Left renal pelvis (tissue), 4 donors: ENCODE data around the gene TMEM179. TPM values are rescaled to one million over a fixed set of nuclear protein-coding genes. Genes with fewer than 3 reads are reported as not detected.
"Not testable (repeated sequence)": the region's sequence is repeated elsewhere in the genome, so short reads cannot be mapped to it uniquely, and the experiment has no call there.

Source experiments
- DNase-seq, 4 donors: peaks; one replicate each; pipeline ENCODE4 v3.0.0-alpha.2; 2013; ENCODE audit warnings: low read depth in 4 of 4, low spot score in 3 of 4
- polyA plus RNA-seq, 4 donors: library from polyadenylated mRNA; unstranded; fragments of 120-200 nt; gene quantifications; one replicate each; pipeline ENCODE4 v1.2.1, GENCODE V29; 2013; ENCODE audit not compliant: insufficient read length in 4 of 4

Gene TMEM179
- polyA plus RNA-seq, 4 donors, result 0.67 to 1.9 (median 1.7) TPM

DNA sequence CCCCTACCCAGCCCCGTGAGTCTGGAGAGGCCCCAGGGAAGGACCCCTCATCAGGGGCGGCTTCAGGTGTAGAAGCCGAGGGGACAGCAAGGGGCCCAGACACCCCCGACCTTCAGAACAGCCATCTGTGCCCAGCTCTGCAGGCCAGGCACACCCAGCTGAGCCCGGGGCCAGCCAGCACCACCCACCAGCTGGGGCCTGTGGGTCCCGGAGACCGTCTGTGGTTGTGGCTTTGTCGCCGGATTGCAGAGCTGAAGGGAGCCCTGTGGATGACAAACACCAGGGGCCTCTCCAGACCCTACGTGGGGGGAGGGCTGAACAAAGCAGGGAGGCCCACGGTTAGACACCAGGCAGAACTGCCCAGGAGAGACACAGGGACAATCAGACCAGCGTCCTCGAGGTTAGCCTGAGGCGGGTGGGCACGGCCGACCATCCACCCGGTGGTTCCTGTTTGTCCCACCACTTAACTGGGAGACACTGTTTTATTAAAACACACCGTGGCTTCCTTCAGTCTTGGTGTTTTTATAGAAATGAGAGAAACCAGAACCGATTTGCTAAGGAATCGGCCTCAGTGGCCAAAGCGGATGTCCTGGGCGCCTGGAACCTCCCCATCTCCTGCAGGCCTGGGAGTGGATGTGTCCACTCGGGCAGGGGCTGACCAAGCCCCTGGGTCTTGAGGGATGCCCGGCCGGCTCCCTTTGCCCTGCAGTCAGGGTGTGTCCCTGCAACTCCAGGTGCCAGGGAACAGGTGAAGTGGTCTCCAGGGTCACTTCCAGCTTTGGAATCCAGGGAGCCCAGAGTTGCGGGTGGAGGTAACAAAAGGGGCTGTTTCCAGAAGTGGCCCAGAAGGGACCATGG is 15.0 kb downstream of the TMEM179 start:
- DNase-seq, result no peak

DNA sequence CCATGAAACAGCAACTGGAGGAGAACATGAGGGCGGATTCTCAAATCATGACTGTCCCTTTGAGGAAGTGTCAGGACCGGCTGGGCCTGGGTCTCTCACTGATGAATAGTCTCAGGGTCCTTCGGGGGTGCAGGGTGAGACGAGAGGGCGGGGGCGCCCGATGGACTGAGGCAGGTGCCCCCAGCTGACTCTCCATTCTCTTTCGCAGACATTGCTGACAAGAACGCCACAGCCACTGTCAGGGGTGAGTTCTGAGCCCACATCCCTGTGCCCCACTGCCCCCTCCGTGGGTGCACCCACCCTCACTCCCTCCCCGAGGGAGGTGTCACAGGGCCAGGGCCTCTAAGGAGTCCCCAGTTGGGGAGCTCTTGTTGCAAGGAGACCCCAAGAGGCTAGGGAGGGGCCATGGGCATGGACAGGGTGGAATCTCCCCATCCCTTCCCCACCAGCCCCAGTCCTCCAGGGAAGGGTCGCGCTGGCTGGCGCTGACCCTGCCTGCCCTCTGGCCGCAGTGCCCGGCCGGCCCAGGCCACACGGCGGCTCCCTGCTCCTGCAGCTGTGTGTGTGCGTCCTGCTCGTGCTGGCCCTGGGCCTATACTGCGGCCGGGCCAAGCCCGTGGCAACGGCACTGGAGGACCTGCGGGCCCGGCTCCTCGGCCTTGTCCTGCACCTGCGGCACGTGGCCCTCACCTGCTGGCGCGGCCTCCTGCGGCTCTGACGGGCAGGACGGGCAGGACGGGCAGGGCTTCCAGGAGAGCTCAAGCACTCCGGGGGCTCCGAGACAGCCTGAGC is 16.3 kb downstream of the TMEM179 start:
- DNase-seq, result no peak

GRCh38 chr14:104587641-104588040 is 16.9 kb downstream of the TMEM179 start:
- DNase-seq, result no peak

DNA sequence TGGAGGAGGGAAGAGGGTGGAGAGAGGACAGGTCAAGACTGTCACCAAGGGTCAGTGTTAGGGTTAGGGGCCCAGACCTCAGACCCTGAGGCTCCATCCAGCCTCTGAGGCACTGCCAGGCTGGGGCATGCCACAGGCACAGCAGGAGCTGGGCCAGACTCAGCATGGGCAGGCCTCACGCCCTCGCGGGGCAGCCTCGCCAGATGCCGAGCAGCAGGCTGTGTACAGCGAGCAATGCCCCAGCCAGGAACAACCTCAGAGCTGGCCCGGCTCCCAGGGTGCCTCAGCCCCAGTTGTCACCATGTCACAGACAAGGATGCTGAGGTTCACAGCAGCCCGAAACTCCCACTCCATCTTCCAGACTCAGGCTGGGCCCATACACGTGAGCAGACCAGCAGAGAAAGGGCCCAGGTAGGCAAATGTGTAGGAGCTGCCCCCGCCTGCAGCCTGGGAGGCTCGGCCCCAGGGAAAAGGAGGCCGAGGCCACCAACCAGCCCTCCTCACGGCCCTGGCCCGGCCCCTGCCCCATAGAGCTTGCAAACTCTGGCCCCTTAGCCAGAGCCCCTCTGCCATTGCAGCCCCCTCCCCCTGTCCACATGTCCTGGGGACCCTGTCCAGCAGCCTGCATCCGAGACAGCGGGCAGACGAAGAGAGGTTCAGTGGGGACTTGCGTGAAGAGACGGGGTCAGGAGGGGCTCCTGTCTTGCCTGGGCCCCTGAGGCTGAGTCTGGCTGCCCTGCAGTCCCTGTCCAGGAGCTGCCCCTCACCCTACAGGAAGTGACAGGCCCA is 17.5 kb downstream of the TMEM179 start:
- no peak for DNase-seq

DNA sequence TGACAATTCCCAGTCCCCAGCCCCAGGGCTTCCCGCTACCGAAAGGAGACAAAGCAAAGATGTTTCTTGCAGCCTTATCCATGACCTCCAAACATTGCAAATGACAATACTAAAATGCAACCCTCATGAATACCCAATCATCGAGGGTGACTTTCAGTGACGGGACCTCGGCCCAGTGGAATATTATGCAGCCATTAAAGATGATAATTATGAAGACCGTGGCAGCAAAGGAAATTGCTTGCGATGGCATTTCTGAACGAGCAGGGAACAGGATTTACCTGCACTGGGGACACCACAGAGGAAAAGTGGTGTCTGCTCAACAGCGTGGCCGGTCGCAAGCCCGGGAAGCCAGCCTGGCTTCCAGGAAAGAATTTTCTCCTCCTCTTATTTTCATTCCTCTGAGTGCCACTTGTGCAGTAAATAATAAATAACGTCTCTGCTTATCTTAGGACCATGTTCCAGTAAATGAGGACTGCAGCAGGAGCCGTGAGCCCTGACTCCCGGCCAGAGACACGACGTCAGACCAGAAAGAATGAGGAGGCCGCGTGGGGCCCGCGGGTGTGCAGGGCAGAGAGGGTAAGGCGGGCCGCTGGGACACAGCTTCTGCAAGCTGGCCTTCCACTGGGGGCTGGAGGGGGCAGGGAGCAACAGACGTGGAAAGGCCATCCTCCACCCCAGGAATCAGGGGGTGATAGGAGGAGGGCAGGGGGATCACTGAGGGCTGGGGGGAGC is 18.4 kb downstream of the TMEM179 start:
- no peak for DNase-seq

GRCh38 chr14:104584557-104584956 is 20.0 kb downstream of the TMEM179 start:
- no peak for DNase-seq

GRCh38 chr14:104583424-104584306 is 20.9 kb downstream of the TMEM179 start:
- no peak for DNase-seq

GRCh38 chr14:104582662-104583061 is 21.9 kb downstream of the TMEM179 start:
- DNase-seq, result no peak

- no peak for DNase-seq
Observed at GRCh38 chr14:104582005-104582404, 22.6 kb downstream of the TMEM179 start.

DNA sequence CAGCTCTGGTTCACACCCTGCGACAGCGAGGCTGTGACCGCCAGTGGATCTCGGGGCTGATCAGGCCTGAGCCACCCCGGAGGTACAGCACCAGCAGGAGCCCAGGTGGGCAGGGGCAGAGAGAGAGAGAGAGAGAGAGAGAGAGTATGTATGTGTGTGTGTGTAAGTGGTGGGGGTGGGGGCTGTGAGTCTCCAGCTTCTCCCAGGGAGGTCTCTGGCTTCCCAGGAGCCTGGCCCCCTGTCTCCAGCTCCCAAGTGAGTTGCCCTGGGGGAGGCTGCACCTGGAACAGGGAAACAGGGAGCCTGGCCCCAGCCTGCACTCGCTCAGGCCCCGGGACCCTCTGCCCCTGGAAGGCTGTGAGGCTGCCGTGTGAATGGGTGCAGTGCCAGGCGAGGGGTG is 23.1 kb downstream of the TMEM179 start:
- DNase-seq, result no peak

- DNase-seq, result no peak
Observed at GRCh38 chr14:104580961-104581360, 23.6 kb downstream of the TMEM179 start.

GRCh38 chr14:104579939-104580338 is 24.6 kb downstream of the TMEM179 start:
- DNase-seq, result not testable (repeated sequence)

- DNase-seq, result no peak
Observed at GRCh38 chr14:104579507-104579906, 25.1 kb downstream of the TMEM179 start, which contains the start of gene C14orf180. TSS of gene C14orf180 (plus strand) at chr14:104579764. CDS start at chr14:104586431, 6,667 bp downstream.

GRCh38 chr14:104578321-104578720 is 26.3 kb downstream of the TMEM179 start:
- DNase-seq, result no peak

DNA sequence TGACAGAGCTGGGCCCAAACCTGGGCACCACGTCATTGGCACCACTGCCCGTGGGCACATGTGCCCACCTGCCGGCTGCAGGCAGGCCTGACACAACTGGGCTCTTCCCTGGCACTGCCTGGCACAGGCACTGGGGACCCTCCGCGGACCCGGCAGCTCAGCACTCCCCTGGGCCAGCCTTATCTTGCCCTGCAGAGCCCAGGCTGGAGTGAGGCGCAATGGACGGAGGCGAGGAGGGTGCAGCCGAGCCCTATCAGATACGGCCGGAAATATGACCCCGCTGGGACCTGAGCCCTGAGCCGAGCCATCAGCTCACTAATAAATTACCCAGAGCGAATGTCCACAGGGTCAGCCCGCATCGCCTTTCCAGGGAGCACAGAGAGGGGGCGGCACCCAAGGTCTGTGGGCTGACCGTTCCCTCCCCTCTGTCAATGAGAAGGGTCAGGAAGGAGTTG is 26.7 kb downstream of the TMEM179 start:
- no peak for DNase-seq

GRCh38 chr14:104577426-104577825 is 27.1 kb downstream of the TMEM179 start:
- no peak for DNase-seq

DNA sequence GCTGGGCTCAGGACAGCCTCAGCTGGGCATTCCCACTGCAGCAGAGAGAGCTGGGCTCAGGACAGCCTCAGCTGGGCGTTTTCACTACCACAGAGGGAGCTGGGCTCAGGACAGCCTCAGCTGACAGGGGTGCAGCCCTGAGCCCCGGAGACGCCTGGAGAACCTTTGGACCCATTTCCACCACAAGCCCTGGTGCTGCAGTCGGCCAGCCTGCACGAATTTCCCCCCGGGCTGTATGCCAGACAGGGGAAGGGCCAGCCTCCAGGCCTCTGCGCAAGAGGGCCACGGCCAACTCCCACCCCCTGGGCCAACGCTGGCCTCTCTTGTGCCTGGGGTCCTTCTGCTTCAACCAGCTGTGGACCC is 27.6 kb downstream of the TMEM179 start:
- DNase-seq, result no peak

DNA sequence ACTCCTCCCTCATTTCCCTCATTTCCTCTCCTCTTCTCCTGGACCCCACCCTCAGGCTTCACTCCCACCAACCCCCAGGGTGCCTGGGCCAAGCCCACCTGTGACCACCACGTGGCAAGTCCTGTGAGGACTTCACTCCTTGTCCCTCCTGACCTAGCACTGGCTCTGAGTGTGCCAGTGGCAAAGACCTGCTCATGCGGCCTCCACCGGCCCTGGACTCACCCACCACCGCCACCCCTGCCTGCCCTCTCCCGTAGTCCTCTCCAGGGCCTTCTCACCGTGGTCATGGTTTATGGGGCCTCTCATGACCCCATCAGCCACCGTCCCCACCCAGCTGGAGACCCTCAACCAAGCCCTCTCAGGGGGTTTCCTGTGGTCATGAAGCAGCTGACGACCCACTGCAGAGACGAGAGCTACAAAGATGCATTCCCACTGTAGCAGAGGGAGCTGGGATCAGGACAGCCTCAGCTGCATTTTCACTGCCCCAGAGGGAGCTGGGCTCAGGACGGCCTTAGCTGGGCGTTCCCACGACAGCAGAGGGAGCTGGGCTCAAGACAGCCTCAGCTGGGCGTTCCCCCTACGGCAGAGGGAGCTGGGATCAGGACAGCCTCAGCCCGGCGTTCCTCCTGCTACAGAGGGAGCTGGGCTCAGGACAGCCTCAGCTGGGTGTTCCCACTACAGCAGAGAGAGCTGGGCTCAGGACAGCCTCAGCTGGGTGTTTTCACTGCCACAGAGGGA is 28.2 kb downstream of the TMEM179 start:
- no peak for DNase-seq
